NK-92 treated with Interleukin-12 subunit alpha and Interleukin-12 subunit beta, amount 100 ng/mL, for 24 hours (cell line): ENCODE measurements around the gene RPL32.

Experiments used
- DNase-seq: peaks from one replicate; lab custom pipeline; 2025; lab: John Stamatoyannopoulos, UW

Gene RPL32

DNA sequence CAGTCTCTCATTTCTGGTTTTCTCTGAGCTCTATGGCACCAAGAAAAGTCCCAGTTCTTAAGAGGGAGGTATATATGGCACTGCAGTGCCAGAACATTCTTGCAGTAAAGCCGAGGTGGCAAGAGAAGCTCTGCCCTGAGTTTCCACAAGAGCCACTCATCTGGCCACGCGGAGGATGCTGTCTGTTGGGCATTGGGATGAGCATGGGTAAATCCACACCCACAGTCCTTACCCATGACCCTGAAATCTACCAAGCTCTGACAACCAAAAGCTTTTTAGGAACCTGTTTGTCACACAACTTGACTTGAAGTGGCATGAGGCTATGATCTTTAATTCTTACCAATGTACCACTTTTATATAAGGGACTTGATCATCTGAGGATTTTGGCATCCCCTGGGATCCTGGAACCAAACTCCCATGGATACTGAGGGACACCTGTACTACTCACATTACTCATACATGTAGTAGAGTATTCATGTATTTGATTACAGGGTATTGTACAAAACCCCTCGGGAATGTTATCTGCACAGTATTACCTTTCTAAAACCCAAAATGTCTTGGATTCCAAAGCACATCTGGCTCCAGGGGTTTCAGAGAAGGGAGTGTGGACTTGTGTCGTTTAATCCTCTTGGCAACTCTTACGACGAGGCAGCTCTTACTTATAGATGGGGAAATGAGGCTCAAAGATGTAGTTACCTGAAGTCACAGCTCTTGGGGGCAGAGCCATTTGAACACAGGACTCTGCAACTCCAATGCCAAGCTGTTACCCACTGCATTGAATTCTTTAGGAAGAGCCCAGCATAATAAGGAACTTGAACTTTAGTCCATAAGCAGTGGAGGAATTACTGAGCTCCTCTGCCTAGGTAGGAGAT, 8.8 kb downstream of the RPL32 start:
- no peak for DNase-seq

DNA sequence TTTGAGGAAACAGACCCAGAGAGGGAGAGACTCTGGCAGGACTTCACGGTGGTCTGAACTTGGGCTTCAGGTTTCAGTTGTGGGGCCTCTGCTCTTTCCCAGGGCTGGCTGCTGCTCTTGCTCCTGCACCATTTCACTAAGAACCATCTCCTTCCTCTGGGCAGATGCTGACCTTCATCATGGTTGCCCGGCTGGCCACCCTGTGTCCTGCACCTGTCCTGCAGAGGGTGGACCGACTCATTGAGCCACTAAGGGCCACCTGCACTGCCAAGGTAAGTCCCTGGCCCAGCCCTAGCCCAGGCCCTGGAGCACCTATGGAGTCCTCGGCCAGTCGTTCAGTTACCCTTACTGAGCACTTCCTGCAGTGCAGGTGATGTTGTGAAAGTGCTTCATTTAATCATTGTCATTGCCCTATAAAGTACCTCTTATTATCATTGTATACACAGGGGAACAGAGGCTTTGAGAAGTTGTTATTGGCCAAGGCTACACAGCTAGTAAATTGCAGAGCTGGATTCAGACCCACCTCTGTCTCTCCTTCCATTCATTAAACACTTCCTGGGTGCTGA, 10.0 kb downstream of the RPL32 start:
- no peak for DNase-seq

DNA sequence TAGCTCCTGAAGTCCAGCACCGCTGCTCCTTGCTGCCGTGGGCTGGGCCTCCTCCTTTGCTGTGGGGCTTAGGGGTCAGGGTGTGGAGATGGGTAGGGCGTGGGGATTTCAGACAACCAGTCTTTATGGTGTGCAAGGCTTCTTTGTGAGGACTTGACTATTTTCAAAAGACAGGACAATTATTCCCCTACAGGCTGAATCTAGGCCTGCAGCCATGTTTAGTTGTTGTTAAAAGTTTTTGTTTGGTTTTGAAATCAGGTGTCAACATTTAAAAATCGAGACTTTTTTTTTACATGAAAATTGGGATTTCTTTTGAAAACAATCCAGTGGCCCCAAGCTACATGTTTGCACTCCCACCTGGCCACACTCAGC, 10.6 kb downstream of the RPL32 start:
- no peak for DNase-seq

DNA sequence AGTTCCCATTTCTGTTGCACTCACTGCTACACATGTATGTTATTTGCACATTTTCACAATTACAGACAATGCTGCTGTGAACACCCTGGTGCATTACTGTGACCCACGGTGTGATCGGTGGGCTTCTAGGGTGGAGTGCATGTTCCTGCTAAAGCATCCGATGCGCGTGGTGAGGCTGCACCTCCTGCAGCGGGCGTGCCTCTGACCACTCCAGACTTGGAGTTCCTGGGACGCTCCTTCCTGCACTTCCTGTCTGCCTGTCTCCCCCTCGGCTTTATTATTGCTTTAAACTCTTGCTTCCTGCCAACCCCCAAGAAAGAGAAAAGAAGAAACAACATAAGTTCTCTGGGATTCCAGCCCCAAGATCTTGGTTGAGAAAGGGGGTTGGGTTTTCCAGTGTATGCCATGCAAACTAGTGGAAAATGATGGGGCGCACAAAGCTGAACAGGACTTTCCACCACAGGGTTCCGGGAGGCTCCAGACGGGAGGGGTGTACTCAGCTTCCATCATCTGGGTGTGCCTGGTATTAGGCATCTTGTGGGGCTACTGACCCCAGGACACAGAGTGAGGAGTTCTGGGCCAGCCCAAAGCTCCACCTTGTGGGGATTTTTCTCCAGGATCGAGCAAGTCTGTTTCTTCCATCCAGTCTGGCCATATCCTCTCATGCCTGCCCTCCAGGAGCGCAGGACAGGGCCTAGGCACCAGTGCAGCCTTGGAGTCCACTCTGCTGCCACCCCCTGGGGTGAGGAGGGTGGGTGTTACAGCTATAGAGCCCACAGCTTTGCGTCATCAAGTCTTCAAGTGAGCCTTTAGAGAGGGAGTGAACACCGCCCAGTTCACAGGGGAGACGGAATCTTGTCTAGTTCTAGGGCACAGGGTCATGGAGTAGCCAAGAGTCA, 11.2 kb downstream of the RPL32 start:
- DNase-seq: no peak

DNA sequence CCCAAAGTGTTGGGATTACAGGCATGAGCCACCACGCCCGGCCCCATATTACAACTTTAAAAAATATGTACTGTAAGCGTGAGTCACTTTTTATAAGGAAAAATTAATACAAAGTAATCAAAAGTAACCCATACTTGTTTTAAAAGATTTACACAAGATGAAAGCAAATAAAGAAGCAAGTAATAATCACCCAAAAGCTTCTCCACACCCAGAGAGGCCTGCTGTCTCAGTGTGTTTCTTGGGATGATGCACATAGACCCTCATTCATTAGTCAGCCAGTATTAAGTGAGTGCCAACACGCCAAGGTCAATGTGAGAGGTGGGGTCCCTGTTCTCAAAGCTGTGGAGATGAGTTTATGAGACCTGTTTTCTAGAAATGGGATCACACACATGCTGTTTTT, 12.0 kb downstream of the RPL32 start:
- DNase-seq: no peak

DNA sequence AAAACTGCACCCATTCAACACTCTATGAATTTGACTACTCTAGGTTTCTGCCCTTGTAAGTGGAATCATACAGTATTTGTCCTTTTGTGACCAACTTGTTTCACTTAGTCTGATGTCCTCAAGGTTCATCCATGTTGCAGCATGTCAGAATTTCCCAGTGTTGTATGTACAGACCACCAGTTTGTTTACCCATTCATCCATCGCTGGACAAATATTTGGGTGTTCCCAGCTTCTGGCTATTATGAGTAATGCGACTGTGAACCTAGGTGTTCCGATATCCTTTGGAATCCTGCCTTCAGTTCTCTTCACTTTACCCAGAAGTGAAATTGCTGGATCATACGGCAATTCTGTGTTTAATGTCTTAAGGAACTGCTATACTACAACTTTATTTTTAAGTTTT, 12.6 kb downstream of the RPL32 start:
- DNase-seq: no peak

DNA sequence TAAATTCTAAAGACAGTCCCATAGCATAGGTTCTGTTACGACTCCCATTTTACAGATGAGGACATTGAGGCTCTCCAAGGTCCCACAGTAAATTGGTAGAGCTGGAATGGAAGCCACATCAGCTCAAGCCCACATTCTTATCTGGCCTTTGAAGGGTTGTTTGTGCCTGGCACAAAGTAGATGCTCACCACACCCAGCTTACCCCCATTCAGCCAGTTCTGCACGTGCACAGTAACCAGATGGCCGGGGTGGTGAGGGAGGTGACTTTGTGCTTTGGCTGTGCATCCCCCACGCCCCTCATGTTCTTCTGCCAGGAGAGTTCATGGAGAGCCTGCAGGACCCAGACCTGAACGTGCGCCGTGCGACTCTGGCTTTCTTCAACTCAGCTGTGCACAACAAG, 16.2 kb downstream of the RPL32 start:
- no peak for DNase-seq

DNA sequence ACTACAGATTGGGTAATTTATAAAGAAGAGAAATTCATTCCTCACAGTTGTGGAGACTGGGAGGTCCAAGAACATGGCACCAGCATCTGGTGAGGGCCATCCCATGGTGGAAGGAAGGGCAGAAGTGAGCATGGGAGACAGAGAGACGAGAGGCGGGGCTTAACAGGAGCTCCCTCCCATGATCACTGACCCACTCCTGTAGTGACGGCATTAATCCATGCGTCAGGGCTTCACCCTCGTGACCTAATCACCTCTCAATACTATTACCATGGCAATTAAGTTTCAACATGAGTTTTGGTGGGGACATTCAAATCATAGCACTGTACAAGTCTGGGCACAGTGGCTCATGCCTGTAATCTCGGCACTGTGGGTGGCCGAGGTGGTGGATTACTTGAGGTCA, 17.1 kb downstream of the RPL32 start:
- no peak for DNase-seq

DNA sequence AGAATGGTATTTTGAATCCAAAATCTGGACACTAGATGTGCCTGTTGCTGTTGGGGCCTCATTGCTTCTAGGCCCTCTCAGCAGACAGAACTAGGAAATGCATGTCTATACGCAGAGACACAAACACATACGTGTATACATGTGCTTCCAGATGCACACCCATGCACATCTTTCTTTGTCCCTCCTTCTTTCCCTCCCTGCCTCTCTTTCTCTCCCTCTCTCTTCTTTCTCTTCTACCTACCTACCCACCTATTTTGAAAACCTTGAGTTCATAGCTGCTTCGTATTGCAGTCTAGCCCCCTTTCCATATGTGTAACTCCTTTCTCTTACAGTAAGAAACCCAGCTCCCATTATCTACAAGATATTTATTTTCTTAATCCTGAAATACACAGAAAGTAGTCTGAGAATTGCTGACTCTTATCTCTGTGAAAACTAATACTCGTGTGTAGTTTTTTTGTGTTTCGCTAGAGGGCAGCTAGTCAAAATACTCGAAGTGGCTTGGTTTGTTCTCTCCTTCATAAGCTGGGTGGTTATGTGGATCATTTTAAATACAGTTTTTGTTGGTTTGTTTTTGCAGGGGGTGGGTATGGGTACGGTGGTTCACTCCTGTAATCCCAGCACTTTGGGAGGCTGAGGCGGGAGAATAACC, 18.5 kb downstream of the RPL32 start:
- DNase-seq: no peak

DNA sequence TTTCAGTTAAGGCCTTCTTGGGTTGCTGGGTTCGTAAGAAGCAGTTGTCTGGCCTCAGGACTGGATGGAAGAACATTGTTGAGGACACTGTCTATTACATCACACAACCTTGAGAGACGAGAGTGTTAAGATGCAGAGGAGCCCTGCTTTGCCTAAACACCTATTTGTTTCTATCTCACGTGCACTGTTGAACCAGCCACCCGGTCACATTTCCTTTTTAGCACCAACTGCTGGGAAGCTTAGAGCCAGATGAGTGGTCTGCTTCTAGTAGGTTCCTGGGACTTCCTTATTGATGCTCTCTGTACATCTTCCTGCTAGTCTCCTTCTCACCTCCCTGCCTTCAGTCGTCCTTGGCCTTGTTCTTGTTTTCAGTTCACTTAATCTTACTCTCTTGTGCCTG, 22.6 kb downstream of the RPL32 start:
- no peak for DNase-seq

DNA sequence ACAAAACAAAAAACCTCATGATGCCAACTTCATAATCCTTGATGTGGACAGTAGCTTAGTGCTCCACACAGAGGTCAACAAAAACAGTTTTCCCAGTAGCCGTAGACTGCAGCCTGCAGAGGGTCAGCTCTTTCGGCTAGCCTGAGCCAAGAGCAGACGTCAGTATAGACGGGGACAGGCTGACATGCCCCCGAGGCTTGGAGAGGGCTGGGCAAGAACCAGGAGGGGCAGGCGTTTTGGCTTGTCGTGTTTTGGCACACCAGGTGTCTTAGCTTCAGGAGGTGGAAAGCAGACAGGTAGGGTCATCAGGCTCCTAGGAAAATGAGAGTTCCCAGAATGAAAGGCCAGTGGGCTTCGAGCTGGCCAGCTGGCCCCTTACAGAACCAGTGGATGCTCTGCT, 23.1 kb downstream of the RPL32 start:
- no peak for DNase-seq

DNA sequence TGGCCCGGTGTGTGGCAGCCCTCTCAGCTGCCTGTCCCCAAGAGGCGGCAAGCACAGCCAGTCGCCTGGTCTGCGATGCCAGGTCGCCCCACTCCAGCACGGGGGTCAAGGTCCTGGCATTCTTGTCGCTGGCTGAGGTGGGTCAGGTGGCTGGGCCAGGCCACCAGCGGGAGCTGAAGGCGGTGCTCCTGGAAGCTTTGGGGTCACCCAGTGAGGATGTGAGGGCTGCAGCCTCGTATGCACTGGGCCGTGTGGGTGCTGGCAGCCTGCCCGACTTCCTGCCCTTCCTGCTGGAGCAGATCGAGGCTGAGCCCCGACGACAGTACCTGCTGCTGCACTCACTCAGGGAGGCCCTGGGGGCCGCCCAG, 24.0 kb downstream of the RPL32 start:
- no peak for DNase-seq

DNA sequence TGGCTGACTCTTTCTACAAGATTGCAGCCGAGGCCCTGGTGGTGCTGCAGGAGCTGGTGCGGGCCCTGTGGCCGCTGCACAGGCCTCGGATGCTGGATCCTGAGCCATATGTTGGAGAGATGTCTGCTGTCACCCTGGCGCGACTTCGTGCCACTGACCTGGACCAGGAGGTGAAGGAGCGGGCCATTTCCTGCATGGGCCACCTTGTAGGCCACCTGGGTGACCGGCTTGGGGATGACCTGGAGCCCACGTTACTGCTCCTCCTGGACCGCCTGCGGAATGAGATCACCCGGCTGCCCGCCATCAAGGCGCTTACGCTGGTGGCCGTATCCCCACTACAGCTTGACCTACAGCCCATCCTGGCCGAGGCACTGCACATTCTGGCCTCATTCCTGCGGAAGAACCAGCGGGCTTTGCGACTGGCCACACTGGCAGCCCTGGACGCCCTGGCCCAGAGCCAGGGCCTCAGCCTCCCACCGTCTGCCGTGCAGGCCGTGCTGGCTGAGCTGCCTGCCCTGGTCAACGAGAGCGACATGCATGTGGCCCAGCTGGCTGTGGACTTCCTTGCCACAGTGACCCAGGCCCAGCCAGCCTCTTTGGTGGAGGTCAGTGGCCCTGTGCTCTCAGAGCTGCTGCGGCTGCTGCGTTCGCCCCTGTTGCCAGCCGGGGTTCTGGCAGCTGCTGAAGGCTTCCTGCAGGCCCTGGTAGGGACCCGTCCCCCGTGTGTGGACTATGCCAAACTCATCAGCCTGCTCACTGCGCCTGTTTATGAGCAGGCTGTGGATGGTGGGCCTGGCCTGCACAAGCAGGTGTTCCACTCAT, 24.6 kb downstream of the RPL32 start:
- no peak for DNase-seq

DNA sequence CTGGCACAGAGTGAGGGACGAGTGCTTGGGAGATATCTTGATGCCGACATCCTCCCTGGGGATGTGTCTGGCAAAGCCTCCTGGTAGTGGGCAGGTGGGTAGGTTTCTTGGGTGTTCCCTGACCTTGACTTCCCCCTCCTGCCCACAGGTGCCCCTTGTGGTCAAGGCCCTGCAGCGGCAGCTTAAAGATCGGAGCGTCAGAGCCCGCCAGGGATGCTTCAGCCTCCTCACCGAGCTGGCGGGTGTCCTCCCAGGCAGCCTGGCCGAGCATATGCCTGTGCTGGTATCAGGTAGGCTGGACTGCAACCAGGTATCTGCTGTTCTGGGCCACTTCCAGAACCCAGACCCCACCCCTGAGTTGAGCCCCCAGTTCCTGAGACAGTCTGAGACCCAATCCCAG, 25.6 kb downstream of the RPL32 start:
- DNase-seq: no peak

DNA sequence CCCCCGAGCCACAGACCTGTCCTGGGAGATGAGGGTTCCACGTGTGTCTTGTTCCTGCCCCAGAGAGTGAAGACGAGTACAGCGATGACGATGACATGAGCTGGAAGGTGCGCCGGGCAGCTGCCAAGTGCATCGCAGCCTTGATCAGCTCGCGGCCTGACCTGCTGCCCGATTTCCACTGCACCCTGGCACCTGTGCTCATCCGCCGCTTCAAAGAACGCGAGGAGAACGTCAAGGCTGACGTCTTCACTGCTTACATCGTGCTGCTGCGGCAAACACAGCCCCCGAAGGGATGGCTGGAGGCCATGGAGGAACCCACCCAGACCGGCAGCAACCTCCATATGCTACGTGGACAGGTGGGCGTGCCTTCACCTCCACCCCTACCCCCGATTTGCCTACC, 26.3 kb downstream of the RPL32 start:
- no peak for DNase-seq

DNA sequence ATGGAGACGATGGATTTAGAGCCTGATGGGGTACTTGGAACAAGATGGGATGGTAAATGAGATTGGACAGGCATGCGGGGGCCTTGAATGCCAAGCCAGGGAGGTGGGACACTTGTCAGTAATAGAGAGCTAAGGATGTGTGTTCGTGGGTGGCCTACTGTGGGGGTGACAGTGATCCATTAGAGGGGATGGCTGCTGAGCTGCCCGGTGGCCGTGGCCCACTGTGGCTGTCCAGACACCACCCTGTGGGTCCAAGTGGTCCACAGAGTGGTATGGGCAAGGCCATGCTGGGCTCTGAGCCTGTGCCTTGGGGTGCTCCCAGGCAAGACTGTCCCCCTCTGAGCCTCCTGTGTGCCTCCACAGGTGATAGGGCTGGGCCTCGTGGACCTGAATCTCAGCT, 27.4 kb downstream of the RPL32 start:
- DNase-seq: no peak

DNA sequence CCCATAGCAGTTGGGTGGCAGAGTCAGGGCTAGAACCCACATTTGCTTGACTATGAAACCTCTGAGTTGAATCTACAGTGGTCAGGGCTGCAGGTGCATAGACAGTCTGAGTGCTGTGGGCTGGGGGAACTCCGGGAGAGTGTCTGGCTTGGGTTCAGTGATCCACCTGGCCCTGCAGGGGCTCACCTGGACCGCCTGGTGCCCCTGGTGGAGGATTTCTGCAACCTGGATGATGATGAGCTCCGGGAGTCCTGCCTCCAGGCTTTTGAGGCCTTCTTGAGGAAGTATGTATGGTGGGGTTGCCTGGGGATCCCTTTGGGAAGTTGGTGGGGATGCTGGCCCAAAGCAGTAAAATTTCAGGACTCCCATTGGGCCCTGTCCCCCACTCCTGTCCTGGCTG, 28.6 kb downstream of the RPL32 start:
- DNase-seq: no peak

DNA sequence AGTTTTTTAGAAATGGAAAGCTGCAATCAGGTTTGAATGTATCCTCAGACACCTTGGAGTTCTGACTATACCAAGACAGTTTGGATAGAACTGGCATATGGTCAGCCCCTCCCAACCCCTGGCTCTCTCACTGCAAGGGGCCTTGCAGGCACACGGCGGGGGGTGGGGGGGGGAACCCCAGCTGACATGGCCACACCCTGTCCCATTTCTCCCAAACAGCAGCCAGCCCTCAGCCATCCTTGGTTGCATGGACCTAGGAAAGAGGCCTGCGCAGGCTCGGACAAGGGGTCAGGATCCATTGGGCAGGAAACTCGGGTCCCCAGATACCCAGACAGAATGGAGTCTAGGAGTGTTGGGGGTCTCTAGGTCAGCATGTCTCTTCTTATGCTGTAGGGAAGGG, 30.4 kb downstream of the RPL32 start:
- no peak for DNase-seq

DNA sequence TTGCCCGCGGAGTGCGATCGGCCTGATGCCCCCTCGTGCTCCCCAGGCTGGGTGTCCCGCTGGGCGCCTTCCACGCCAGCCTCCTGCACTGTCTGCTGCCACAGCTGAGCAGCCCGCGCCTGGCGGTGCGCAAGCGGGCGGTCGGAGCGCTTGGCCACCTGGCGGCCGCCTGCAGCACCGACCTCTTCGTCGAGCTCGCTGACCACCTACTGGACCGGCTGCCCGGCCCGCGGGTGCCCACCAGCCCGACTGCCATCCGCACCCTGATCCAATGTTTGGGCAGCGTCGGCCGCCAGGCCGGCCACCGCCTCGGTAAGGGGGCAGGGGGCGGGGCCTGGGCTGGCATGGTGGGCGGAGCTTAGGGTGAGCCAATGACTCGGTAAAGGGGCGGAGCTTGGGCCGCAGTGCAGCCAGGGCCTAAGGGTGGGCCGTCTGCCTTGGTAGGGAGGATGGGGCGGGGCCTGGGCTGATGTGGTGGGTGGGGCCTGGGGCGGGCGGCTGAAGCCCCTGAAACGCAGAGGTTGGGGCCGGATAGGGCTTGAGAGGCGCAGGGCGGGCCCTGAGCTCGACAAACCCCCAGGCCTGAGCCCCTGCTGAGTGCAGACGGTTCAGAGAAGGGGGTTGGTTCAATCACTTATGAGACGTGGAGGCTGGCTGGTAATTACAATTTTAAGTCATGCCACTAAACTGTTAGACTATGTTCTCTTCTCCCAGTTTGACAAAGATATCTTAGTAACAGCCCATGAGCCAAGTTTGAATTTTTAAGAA, 31.2 kb downstream of the RPL32 start:
- no peak for DNase-seq

DNA sequence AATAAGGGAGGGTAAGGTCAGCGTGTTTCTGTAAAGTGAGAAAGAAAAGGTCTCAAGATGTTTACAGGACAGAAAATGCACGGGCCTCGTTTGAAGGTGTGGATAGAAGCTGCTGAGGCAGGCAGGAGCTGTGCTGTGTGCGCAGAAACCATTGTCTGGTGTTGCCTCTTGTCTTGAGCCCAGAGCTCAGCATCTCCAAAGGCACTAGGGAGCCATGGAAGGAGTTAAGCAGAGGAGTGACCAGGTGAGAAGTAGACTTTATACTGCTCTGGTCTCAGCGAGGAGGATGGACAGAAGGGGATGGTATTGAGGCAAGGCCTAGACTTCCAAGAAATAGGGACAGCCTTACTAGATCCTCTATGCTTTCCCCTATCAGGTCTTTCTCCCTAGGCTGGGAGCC, 31.9 kb downstream of the RPL32 start:
- no peak for DNase-seq

DNA sequence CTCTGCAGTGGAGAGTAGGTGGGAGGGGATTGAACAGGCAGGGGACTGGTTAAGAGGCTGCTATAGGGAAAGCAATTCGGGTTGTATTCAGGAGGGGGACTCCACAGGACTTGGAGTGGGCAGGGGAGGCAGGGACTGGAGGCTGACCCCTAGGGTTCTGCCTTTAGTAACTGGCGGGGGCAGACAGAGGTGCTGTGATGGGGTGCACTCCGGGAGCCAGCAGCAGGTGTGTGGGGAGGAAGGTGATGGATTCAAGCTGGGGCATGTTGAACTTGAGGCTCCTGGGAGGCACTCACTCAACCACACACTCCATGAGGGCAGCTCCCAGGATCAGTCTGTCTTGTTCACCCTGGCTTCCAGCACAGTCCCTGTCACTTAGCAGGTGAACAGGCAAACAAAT, 32.4 kb downstream of the RPL32 start:
- no peak for DNase-seq
